ENCODE data around the gene HNRNPM. TPM values are rescaled to one million over a fixed set of nuclear protein-coding genes. Genes with fewer than 3 reads are reported as not detected.
"Not testable (repeated sequence)": the region's sequence is repeated elsewhere in the genome, so short reads cannot be mapped to it uniquely, and the experiment has no call there.

Gene HNRNPM
- total RNA-seq, 1 donor from 2014 or later: 113 TPM

DNA sequence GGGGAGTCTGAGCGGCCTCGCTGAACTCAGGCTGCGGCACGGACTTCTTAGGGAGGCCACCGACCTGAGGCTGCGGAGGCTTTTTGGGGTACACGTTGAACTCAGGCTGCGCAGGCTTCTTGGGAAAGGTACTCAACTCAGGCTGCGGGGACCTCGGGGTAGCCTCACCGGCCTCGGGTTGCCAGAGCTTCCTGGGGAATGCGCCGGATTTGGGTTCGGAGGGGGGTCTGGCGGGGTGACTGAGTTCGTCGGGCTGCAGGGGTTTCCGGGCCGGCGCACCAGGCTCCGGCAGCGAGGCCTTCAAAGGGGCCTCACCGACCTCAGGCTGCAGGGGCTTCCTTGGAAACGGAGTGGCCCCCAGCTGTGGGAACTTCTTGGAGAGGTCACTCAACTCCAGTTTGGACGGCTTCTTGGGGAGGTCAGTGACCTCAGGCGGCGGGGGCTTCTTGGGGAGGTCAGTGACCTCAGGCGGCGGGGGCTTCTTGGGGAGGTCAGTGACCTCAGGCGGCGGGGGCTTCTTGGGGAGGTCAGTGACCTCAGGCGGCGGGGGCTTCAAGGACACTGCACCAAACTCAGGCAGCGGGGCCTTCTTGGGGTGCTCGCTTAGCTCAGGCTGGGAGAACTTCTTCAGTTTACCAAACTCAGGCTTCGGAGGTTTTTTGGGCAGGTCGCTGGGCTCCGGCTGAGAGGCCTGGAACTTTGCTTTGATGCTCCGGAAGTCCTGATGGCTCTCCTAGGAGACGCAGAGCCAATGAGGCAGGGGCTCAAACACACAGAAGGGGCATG, 54.5 kb downstream of the HNRNPM start:
- no peak for DNase-seq
- intact Hi-C loops (cut with DNase I): no loop called here
- no peak for ATAC-seq (ENCODE audit: poor library complexity)

DNA sequence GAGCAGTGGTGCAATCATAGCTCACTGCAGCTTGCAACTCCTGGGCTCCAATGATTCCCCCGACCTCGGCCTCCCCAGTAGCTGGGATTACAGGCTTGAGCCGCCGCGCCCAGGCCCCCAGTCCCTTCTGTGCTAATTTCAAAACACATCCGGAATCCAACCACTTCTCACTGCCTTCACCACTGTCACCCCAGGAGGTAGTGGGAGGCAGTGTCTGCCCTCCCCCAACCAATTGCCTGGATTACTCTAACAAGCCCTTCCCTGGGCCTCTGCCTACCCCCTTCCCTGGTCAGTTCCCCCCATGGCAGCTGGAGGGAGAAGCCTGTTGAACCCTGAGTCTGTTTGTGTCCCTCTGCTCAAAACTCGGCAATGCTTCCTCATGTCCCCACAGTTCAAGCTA, 55.4 kb downstream of the HNRNPM start:
- intact Hi-C loops (cut with DNase I): loop anchor here (10.0 kb wide), 1 partner anchor 235 kb away; no protein-coding TSS in a partner anchor
- no peak for ATAC-seq (ENCODE audit: poor library complexity)
- DNase-seq: no peak

DNA sequence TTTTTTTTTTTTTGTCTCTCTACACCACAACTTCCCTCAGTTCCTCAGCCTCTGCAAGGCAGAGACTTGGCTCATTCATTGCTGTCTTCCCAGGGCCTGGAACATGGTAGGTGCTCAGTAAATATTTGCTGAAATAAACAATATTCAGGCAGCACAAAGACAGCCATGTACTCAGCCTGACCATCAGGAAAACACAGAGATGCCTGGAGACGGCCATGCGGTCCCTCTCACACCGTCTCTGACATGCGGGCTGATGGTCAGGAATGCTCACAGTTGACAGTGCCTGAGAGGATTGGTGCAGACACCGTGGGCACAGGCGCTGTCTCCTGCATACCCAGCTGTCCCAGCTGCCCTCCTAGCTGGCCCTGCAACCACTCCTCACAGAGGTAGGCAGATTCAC, 56.7 kb downstream of the HNRNPM start:
- ATAC-seq (ENCODE audit: poor library complexity): no peak
- DNase-seq: no peak
- intact Hi-C loops (cut with DNase I): loop anchor here (10.0 kb wide), 1 partner anchor 237 kb away; no protein-coding TSS in a partner anchor

DNA sequence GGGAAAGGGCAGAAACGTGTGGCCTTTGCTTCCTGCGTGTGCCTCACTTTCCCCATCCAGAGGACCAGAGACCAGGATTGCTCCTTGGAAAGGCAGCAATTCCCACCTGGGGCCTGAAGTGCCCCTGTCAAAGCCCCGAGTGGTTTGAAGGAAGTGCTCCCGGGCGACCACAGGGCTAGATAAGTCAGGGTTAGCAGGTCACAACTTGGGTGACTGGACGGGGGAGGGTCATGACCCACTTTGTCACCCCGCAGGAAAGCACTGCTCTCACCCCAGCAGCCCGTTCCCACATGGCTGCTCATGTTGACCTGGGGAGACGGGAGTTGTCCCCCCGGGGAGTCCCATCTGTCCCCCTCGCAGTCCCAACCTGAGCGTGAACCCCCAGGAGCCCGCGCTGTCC, 57.2 kb downstream of the HNRNPM start:
- DNase-seq (no peak), ATAC-seq (ENCODE audit: poor library complexity) (no peak)
- intact Hi-C loops (cut with DNase I): loop anchor here (10.0 kb wide), 1 partner anchor 237 kb away; no protein-coding TSS in a partner anchor

DNA sequence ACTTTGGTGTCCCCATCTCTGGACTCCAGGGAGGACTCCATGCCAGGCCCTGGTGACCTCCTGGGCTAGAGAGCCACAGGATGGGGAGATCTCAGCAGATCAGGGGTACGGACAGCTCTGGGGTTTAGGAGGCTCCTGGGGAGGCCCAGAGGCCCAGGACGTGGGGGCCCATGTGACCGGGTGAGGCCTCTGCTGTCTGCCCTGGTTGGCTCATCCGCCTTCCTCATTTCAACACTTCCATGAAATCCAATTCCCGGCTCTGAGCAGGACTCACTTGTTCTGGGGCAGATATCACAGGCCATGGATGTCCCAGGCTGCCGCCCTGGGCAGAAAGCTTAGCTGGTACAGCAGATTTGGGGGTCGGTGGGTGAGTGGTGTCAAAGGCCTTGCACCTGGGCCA, 58.7 kb downstream of the HNRNPM start:
- intact Hi-C loops (cut with DNase I): loop anchor here (10.0 kb wide), 1 partner anchor 239 kb away; no protein-coding TSS in a partner anchor
- DNase-seq (no peak), ATAC-seq (ENCODE audit: poor library complexity) (no peak)

DNA sequence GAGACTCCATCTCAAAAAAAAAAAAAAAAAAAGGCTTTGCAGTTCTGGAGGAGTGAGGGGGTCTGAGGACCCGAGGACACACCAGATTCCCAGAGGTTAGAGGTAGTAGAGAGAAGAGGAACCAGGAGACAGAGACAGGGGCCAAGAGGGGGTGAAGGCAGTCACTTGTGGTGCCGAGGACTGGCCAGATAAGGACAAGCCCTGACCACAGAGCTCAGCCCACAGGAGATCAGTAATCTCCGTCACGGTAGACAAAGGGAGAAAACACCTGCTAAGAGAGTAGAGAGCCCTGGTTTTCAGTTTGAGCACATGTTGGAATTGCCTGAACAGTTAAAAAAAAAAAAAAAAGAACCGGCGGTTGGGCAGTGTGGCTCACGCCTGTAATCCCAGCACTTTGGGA, 59.4 kb downstream of the HNRNPM start:
- intact Hi-C loops (cut with DNase I): loop anchor here (10.0 kb wide), 1 partner anchor 239 kb away; no protein-coding TSS in a partner anchor
- DNase-seq (no peak), ATAC-seq (ENCODE audit: poor library complexity) (no peak)

DNA sequence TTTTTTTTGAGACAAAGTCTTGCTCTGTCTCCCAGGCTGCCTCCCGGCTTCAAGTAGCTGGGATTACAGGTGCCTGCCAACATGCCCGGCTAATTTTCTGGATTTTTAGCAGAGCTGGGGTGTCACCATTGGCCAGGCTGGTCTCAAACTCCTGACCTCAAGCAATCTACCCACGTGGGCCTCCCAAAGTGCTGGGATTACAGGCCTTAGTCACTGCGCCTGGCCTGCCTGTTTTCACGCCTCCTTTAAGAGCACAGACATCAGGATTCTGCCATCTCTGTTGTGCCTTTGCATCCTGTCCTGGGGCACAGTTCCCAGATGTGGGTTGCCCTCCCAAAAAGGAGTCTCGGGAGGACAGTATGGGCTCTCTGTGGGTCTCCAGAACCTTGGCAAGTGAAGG, 60.1 kb downstream of the HNRNPM start:
- intact Hi-C loops (cut with DNase I): loop anchor here (5.0 to 10.0 kb wide), 3 partner anchors 93 to 240 kb away; partner anchors contain the start of gene MARCHF2
- no peak for ATAC-seq (ENCODE audit: poor library complexity)
- DNase-seq: no peak

DNA sequence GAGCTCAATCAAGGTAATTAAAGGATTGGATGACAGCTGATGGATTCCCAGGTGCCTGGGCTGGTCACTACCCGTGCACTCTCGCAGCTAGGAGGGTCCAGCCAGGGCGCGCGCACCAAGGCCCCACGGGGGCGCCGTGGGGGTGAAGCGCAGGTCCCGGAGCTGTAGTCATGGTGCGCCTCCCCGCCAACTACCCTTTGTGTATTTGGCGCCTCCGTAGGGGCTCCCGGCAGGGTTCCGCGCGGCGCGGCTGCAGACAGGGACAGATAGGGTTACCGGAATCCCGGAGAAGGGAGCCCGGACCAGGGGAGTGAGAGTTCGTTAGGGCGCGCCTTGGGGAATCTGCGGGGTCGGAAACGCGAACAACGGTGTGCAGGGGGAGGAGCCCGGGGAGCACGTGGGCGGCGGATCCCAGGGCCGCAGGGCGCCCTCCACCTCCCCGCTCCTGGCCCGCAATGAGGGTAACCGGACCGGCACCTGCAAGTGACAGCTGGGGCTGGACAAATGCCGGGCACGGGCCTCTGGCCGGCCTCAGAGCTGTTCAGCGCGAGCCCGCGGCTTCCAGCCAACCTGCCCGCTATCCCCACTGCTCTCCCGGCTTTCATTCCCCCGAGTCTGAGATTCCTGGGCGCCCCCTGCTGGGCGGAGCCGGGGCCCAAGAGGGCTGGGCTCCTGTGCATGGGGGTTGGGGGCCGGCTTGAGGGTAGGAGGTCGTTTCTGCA, 61.1 kb downstream of the HNRNPM start:
- ATAC-seq (ENCODE audit: poor library complexity) (peak; percentile 93), DNase-seq (peak; percentile 90)
- intact Hi-C loops (cut with DNase I): loop anchor here (5.0 to 10.0 kb wide), 3 partner anchors 94 to 241 kb away; partner anchors contain the start of gene MARCHF2

DNA sequence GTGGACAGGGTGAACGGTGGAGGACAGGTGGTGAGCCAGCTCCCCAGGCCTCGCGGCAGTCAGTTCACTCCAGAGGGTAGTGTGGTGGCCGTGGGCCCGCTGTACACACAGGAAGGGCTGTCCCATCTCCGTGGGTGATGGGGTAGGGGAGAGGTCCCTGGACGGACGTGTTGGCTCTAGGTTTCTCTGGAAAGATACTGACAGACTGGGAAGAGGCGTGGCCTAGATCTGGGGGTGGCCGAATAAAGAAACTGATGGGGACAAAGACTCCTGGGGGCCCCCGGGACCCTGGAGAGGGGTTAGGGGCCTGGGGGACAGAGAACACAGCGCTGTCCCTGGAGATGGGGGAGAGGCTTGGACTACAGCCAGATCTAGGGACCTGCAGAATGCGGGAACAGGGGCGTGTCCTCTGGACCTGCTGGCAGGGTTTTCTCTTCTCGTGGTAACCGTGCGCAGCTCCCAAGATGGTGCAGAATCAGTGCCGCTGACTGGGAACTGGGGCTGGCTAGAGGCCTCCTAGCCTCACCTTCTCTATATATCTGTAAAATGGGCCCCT, 61.7 kb downstream of the HNRNPM start:
- intact Hi-C loops (cut with DNase I): loop anchor here (5.0 to 10.0 kb wide), 3 partner anchors 94 to 242 kb away; partner anchors contain the start of gene MARCHF2
- peak; percentile 9 for ATAC-seq (ENCODE audit: poor library complexity)
- DNase-seq: no peak

DNA sequence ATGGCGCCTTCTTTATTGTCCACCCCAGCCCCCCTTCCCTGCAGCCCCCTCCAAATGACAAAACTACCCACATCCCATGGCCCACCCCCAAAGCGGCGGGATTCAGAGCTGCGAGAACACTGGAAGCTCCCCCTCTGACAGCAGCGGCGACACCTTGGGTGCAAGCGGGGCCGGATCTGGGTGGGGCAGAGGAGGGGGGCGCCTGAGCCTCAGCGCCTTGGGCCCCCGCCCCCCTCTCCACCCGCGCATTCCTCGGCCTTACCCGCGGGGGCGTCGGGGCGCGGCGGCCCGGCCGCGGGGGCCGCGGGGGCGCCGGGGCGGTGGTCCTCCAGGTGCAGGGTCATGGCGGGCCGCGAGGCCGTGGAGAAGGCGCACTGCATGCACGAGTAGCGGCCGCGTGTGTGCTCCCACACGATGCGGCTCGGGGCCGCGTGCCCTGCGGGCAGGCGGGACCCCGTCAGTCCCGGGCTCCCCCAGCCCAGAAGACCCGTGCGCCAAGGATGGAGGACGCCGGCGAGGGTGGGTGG, 65.9 kb downstream of the HNRNPM start:
- DNase-seq: no peak
- intact Hi-C loops (cut with DNase I): no loop called here
- no peak for ATAC-seq (ENCODE audit: poor library complexity)

DNA sequence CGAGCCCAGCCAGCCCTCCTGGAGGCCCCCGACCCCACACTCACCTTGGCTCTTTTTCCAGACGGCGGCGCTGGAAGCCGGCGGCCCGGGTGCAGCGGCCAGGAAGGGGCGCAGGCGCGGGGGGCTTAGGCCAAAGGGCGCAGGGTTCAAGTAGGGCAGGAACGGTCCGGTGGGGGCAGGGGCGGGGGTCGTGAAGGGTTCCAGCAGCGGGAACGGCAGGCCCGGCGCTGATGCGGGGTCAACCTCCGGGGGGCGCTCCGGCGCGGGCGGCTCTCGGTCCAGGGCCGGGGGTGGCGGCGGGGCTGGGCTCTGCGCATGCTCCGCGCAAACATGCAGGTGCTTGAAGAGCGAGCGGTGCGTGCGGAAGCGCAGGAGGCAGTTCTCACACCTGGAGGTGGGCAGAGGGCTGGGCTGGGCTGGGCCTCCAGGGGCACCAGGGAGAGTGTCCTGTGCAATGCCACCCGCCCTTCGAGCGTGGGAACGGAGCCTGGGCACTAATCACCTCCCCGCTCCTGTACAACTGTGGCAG, 66.9 kb downstream of the HNRNPM start:
- intact Hi-C loops (cut with DNase I): no loop called here
- DNase-seq (no peak), ATAC-seq (ENCODE audit: poor library complexity) (no peak)

DNA sequence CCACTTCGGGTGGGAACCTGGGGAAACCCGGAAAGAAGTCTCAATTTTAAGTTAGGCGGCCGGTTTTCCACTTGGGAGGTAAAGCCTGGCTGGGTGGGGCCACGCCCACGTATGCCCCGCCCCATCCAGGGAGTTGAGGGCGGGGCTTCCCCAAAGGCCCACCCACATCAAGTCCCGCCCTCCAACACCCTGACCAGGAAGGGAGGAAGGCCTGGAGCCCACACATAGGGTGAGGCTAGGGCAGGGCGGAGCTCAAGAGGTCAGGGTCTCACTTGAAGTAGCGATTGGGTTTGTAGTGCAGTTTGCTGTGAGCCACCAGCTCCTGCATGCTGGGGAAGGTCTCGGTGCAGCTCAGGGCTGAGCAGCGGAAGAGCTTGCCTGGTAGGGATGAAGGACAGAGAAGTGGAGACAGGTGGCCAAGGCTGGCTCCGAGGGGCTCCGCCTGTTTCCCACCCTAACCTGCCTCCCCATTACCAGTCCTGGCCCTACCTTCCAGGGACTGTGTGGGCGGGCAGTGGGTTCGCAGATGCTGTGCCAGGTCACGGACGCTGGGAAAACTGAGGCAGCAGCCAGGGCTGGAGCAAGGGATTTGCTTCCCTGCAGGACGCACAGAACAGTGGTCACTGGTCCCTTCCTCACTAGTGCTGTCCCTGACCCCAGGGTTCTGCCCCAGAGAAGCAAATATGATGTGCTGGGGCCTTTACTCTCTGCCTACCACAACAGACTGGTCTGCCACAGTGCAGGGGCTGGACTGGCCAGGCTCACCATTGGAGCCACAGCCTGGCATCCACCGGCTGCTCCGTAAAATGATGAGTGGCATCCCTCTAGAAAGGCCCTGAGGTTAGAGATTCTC, 67.6 kb downstream of the HNRNPM start:
- DNase-seq (no peak), ATAC-seq (ENCODE audit: poor library complexity) (no peak)
- intact Hi-C loops (cut with DNase I): no loop called here

DNA sequence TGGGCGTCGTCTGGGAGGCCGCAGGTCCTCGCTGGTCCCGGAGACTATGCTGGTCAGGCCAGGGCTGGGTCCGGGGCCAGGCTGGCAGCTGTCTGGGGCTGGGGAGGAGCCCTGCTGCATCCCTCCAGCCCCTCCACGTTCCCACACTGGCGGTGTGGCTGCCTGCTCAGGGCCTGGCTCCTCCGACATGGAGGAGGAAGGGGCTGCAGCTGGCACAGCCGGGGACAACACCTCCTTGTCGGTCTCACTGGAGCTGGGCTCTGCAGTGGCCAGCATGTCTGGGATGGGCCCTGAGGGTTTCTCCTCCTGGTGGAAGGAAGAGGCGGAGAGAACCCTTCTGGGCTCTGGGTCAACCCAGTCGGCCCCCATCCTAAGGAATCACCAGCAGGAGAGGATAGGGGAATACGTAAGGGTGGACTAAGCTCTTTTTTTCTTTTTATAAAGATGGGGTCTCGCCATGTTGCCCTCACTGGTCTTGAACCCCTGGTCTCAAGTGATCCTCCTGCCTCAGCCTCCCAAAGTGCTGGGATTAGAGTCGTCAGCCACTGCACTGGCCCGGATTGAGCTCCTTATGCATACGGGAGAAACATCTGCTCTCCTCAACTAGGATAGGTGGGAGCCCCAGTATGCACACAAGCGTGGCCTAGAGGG, 68.4 kb downstream of the HNRNPM start:
- intact Hi-C loops (cut with DNase I): no loop called here
- DNase-seq (no peak), ATAC-seq (ENCODE audit: poor library complexity) (no peak)

DNA sequence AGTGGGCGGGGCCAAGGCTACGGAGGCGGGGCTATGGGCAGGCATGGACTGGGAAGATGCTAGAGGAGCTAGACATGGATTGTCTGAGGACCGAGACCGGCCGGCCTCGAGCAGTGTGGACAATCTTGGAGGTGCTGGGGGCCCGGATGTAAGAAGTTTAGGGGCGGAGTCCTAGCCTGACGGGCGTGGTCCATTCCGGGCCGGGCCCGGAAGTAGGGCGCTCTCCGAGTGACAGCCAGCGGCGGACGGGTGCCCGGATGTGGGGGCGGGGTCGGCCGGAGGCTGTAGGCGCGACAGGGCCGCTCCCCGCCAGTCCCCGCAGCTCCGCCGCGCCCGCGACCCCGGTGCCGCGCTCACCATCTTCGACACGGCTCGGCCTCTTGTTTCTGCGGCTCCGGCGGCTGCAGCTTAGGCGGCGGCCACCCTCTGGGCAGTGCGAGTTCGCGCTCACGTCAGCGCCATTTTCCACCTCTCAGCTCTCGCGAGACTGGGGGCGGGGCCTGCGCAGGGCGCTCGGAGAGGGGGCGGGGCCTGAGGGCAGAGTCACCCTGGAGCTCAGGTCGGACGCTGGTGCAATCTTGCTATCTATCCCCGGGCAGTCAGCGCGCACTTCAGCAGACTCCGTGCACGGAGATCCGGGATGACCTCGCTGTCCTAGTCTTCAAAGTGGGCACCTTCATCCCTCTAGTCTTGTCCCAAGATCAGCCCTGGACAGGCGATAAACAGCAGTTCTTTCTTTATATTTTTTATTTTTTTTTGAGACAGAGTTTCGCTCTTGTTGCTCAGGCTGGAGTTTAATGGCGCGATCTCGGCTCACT, 69.1 kb downstream of the HNRNPM start, which contains the start of gene ZNF414:
ZNF414 (minus strand) TSS at position 481 of the 818 bp plus-strand sequence; CDS start at position 360, 121 bp downstream.
- ATAC-seq (ENCODE audit: poor library complexity): peak; percentile 97
- intact Hi-C loops (cut with DNase I): no loop called here
- DNase-seq: peak; percentile 98

DNA sequence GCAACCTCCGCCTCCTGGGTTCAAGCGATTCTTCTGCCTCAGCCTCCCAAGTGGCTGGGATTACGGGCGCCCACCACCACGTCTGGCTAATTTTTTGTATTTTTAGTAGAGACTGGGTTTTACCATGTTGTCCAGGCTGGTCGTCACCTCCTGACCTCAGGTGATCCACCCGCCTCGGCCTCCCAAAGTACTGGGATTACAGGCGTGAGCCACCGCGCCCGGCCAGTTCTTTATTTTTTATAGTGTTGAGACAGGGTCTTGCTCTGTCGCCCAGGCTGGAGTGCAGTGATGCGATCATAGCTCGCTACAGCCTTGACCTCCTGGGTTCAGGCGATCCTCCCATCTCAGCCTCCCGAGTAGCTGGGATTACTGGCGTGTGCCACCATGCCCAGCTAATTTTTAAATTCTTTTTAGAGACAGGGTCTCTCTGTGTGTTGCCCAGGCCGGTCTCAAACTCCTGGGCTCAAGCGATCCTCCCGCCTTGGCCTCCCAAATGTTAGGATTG, 69.8 kb downstream of the HNRNPM start:
- intact Hi-C loops (cut with DNase I); ATAC-seq (ENCODE audit: poor library complexity); DNase-seq: not testable (repeated sequence)

DNA sequence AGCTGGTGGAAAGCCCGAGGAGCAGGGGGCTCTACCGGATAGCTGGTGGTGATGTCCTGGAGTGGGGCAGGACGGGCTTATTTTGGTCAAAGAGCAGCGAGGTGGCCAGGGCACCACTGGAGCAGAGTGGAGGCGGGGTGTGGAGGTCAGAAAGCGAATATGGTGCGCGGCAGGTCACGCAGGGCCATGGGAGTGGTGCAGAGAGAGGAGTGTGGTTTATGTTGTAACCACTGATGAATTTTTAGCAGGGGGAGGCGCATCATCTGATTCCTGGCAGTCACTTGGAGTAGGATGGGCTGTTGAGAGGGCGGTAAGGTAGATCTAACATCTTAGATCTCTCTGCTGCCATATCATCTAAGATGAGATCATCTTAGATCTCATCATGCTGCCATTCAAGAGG, 70.5 kb downstream of the HNRNPM start:
- DNase-seq (no peak), ATAC-seq (ENCODE audit: poor library complexity) (no peak)
- intact Hi-C loops (cut with DNase I): no loop called here

All from Right ventricle myocardium superior (tissue), 1 donor.